Keratinocyte (primary cell): ENCODE results near the gene PTPRD. TPM values are rescaled to one million over a fixed set of nuclear protein-coding genes. Genes with fewer than 3 reads are reported as not detected.

Experiments
- DNase-seq: peaks from one replicate; pipeline ENCODE4 v3.0.0-alpha.2; 2011; ENCODE audit warnings: low read depth, missing footprints, low spot score
- FAIRE-seq: peaks from 2 replicates; lab custom pipeline; 2011; peaks lifted over from hg19 to GRCh38; lab: Jason Lieb, UNC
- H2AFZ ChIP-seq: 2 replicates; pipeline ENCODE4 v1.6.0; 2012; ENCODE audit warnings: low read length, control low read depth, inconsistent platforms; ENCODE audit not compliant: control insufficient read depth
- H3K27ac ChIP-seq: 2 replicates; pipeline ENCODE4 v1.5.1; 2011; ENCODE audit warnings: low read length; ENCODE audit not compliant: control insufficient read depth, insufficient read depth
- H3K27me3 ChIP-seq: 3 replicates; pipeline ENCODE4 v1.6.0; 2011; ENCODE audit warnings: low read length; ENCODE audit not compliant: control insufficient read depth, insufficient read depth; ENCODE audit errors: extremely low read depth
- H3K36me3 ChIP-seq, 2 experiments: 2 replicates in 1 of 2; 3 replicates in 1 of 2; pipeline ENCODE4 v1.5.1; 2011; ENCODE audit warnings: low read length in 2 of 2, mild to moderate bottlenecking in 1 of 2; ENCODE audit not compliant: control insufficient read depth in 2 of 2, insufficient read depth in 2 of 2; ENCODE audit errors: extremely low read depth in 1 of 2
- H3K4me1 ChIP-seq: 3 replicates; pipeline ENCODE4 v1.5.1; 2011; ENCODE audit warnings: low read length; ENCODE audit not compliant: control insufficient read depth, insufficient read depth; ENCODE audit errors: extremely low read depth
- H3K4me2 ChIP-seq: 3 replicates; pipeline ENCODE4 v1.6.0; 2011; ENCODE audit warnings: low read depth, low read length; ENCODE audit not compliant: control insufficient read depth, insufficient read depth; ENCODE audit errors: extremely low read depth
- H3K4me3 ChIP-seq, 3 experiments: fragments of 200-600 bp in 1 of 3; sonication (generic) in 1 of 3; 2 replicates in 2 of 3; 3 replicates in 1 of 3; pipeline ENCODE4 v1.5.1; 2011 to 2016; ENCODE audit warnings: low read length in 3 of 3, mild to moderate bottlenecking in 3 of 3, control low read depth in 2 of 3, inconsistent platforms in 1 of 3, low read depth in 1 of 3, mixed read lengths in 1 of 3, mixed run types in 1 of 3, moderate library complexity in 1 of 3; ENCODE audit not compliant: control insufficient read depth in 2 of 3, insufficient read depth in 2 of 3; ENCODE audit errors: extremely low read depth in 1 of 3
- H3K79me2 ChIP-seq: 2 replicates; pipeline ENCODE4 v1.6.0; 2012; ENCODE audit warnings: low read length; ENCODE audit not compliant: control insufficient read depth, insufficient read depth
- H3K9ac ChIP-seq: 3 replicates; pipeline ENCODE4 v1.6.0; 2011; ENCODE audit warnings: low read length; ENCODE audit not compliant: control insufficient read depth, insufficient read depth; ENCODE audit errors: extremely low read depth
- H3K9me1 ChIP-seq: 3 replicates; pipeline ENCODE4 v1.6.0; 2011; ENCODE audit warnings: low read length; ENCODE audit not compliant: control insufficient read depth, insufficient read depth; ENCODE audit errors: extremely low read depth
- H3K9me3 ChIP-seq: 2 replicates; pipeline ENCODE4 v1.5.1; 2012; ENCODE audit warnings: low read depth, low read length; ENCODE audit not compliant: control insufficient read depth
- H4K20me1 ChIP-seq: 3 replicates; pipeline ENCODE4 v1.6.0; 2011; ENCODE audit warnings: low read length; ENCODE audit not compliant: control insufficient read depth, insufficient read depth; ENCODE audit errors: extremely low read depth
- CTCF ChIP-seq, 3 experiments: IDR thresholded peaks in 1 of 3; conservative IDR thresholded peaks in 1 of 3; optimal IDR thresholded peaks in 1 of 3; 2 replicates in 2 of 3; 3 replicates in 1 of 3; pipeline versions ENCODE3 to v1.5.1; 2011; ENCODE audit warnings: low read length in 3 of 3, mild to moderate bottlenecking in 3 of 3, moderate library complexity in 2 of 3, control low read depth in 1 of 3, inconsistent platforms in 1 of 3; ENCODE audit not compliant: insufficient read depth in 2 of 3; ENCODE audit errors: extremely low read depth in 1 of 3
- EZH2 ChIP-seq: IDR thresholded peaks from one replicate; pipeline ENCODE4 v1.6.1; 2012; ENCODE audit warnings: inconsistent platforms, mild to moderate bottlenecking, low read length, moderate library complexity
- dilution Hi-C: fragments of 300-500 bp; cut with MboI; formaldehyde crosslinking; loops from one replicate; pipeline ENCODE4 v1.7.0; 2020; ENCODE audit warnings: low sequenced_read_pairs; ENCODE audit not compliant: extremely low pct_ligation_motif_present
- polyA plus RNA-seq, 5 experiments: library from polyadenylated mRNA; depleted of rRNA in 3 of 5; stranded (reverse) in 3 of 5; stranded (forward) in 1 of 5; unstranded in 1 of 5; fragments of >200 nt; gene quantifications; 1 replicate in 1 of 5; 2 replicates in 3 of 5; 3 replicates in 1 of 5; pipeline versions ENCODE4 v1.2.1 to v1.2.3, GENCODE V29; 2011 to 2012; ENCODE audit warnings: missing spikeins in 2 of 5, low read depth in 1 of 5, low replicate concordance in 1 of 5

The PTPRD gene
- polyA plus RNA-seq, 1 donor (not counting 4 experiments of a cell fraction or from before 2014, with no cell fraction given): 0.10 TPM

- no peaks in the 10 kb centered on the region for H3K9me1 ChIP-seq
- H3K27ac ChIP-seq: no peak overlapping the region
- H2AFZ ChIP-seq: no peak overlapping the region
- FAIRE-seq (no peak), DNase-seq (no peak)
- no peaks in the 10 kb centered on the region for H3K27me3 ChIP-seq
- H3K79me2 ChIP-seq: no peaks in the 10 kb centered on the region
- H3K4me1 ChIP-seq: peaks cover 6% of the 10 kb centered on the region
- H3K9ac ChIP-seq: no peak overlapping the region
- no peak overlapping the region for H3K4me2 ChIP-seq
- no peak overlapping the region for H3K4me3 ChIP-seq
- dilution Hi-C loops: no loop called here
- TF ChIP-seq CTCF (optimal IDR thresholded peaks at IDR 0.05 in 1 of 3, IDR thresholded peaks at IDR 0.05 in 1 of 3, conservative IDR thresholded peaks at IDR 0.05 in 1 of 3; ENCODE audit: extremely low read depth in 1 of 3, insufficient read depth in 2 of 3, low read length in 3 of 3) (no peak), EZH2 (no peak)
- H3K9me3 ChIP-seq: no peaks in the 10 kb centered on the region
- H3K36me3 ChIP-seq: no peaks in the 10 kb centered on the region
- H4K20me1 ChIP-seq: no peaks in the 10 kb centered on the region
Measured at GRCh38 chr9:10048994-10049393, 563.8 kb downstream of the PTPRD start.

- Histone ChIP-seq H4K20me1 (no peaks in the 10 kb centered on the region), H3K27me3 (no peaks in the 10 kb centered on the region), H2AFZ (no peak overlapping the region), H3K4me2 (no peak overlapping the region), H3K9ac (no peak overlapping the region), H3K9me3 (no peaks in the 10 kb centered on the region), H3K79me2 (no peaks in the 10 kb centered on the region), H3K9me1 (no peaks in the 10 kb centered on the region), H3K4me3 (no peak overlapping the region), H3K27ac (no peak overlapping the region), H3K4me1 (peaks cover 6% of the 10 kb centered on the region), H3K36me3 (no peaks in the 10 kb centered on the region)
- DNase-seq: no peak
- dilution Hi-C loops: no loop called here
- FAIRE-seq: no peak
- TF ChIP-seq CTCF (optimal IDR thresholded peaks at IDR 0.05 in 1 of 3, IDR thresholded peaks at IDR 0.05 in 1 of 3, conservative IDR thresholded peaks at IDR 0.05 in 1 of 3; ENCODE audit: extremely low read depth in 1 of 3, insufficient read depth in 2 of 3, low read length in 3 of 3): peak in 1 of 3 experiments; percentile 52
- no peak for TF ChIP-seq EZH2
Measured at GRCh38 chr9:10045598-10045997, 567.2 kb downstream of the PTPRD start.
